ENCODE data around the gene ARMC5. TPM values are rescaled to one million over a fixed set of nuclear protein-coding genes. Genes with fewer than 3 reads are reported as not detected.
A peak's percentile ranks its signal among the peaks of the same experiment; 100 is the strongest.

ARMC5 gene
- total and polyA plus RNA-seq, 9 of the 15 experiments (the other 6 are each of a cell fraction or from before 2014, with no cell fraction given): 0.11 to 13.5 (median 2.1) TPM

DNA sequence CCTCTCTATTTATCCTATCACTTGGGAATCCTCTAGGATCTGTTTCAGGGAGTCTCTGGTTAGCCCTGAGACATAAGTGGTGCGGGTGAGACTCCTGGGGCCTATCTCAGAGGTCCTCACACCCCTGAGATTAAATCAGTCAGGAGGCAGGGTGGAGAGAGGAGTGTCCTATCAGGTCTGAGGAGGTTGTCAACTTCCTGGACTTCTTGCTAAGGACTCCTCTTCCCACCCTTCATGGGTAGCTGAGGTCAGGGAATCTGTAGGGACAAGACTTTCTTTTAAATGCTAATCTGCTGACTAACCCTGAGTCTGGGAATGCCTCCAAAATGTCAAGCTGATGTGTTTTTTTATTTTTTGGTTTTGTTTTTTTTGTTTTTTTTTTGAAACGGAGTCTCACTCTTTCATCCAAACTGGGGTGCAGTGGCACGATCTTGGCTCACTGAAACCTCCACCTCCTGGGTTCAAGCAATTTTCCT is 6.6 kb upstream of the ARMC5 start (continued):
- no peak for TF ChIP-seq BCOR (IDR thresholded peaks at IDR 0.05)
- peak; percentile 69 for TF ChIP-seq ZNF316 (IDR thresholded peaks at IDR 0.05)
- 0 out of 2 replicates have a peak, but pooled peaks have one; percentile 16 for TF ChIP-seq POLR2H (tag; IDR thresholded peaks at IDR 0.05; ENCODE audit: low read depth)
- peak; percentile 74 for TF ChIP-seq L3MBTL2 (IDR thresholded peaks at IDR 0.05)
- no peak for TF ChIP-seq MGA (IDR thresholded peaks at IDR 0.05)
- no peak for TF ChIP-seq NCOA1 (IDR thresholded peaks at IDR 0.05; ENCODE audit: low read depth)
- TF ChIP-seq NUFIP1 (IDR thresholded peaks at IDR 0.05; ENCODE audit: partially characterized antibody): no peak
- TF ChIP-seq, protein P1, sequence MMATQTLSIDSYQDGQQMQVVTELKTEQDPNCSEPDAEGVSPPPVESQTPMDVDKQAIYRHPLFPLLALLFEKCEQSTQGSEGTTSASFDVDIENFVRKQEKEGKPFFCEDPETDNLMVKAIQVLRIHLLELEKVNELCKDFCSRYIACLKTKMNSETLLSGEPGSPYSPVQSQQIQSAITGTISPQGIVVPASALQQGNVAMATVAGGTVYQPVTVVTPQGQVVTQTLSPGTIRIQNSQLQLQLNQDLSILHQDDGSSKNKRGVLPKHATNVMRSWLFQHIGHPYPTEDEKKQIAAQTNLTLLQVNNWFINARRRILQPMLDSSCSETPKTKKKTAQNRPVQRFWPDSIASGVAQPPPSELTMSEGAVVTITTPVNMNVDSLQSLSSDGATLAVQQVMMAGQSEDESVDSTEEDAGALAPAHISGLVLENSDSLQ (IDR thresholded peaks at IDR 0.05): peak; percentile 26; the same call in 1 of the 2 replicates
- TF ChIP-seq PBX2 (CRISPR knock-in tag; IDR thresholded peaks at IDR 0.05; ENCODE audit: low read depth): no peak
- TF ChIP-seq PBX2 (tag; conservative IDR thresholded peaks at IDR 0.05; ENCODE audit: low read depth): 0 out of 2 replicates have a peak, but pooled peaks have one; percentile 37
- TF ChIP-seq MEIS2 (IDR thresholded peaks at IDR 0.05; ENCODE audit: partially characterized antibody): peak; percentile 25
- no peak for TF ChIP-seq ZNF12 (CRISPR knock-in tag; IDR thresholded peaks at IDR 0.05)
- TF ChIP-seq SMARCA4 (IDR thresholded peaks at IDR 0.05): peak; percentile 52
- TF ChIP-seq NR4A1 (CRISPR knock-in tag; IDR thresholded peaks at IDR 0.05): no peak
- no peak for TF ChIP-seq NR4A1 (tag; IDR thresholded peaks at IDR 0.05)
- TF ChIP-seq MTA1 (IDR thresholded peaks at IDR 0.05; ENCODE audit: borderline replicate concordance): 0 out of 2 replicates have a peak, but pooled peaks have one; percentile 32
